ENCODE data around the gene YES1.

- TF ChIP-seq CTCF (IDR thresholded peaks at IDR 0.05; ENCODE audit: low read depth, low read length) (no peak), EZH2phosphoT487 (IDR thresholded peaks at IDR 0.05; ENCODE audit: low read depth) (no peak)
These were observed 138.3 kb downstream of the YES1 start for GRCh38 chr18:673769-674168.

All from OCI-LY3 (cell line).